Calu3 (cell line): ENCODE results near the gene FAF2. TPM values are rescaled to one million over a fixed set of nuclear protein-coding genes. Genes with fewer than 3 reads are reported as not detected.
"Not testable (repeated sequence)": the region's sequence is repeated elsewhere in the genome, so short reads cannot be mapped to it uniquely, and the experiment has no call there.

Experiments used
- BruUV-seq: library from RNA; stranded (reverse); fragments of 400-500 nt; replicated peaks from 2 replicates; lab custom pipeline; 2021; lab: Mats Ljungman, UMichigan
- CTCF ChIA-PET: fragments of 300-600 bp; sonication (Branson Sonifier 250); formaldehyde crosslinking; loops from one replicate; lab custom pipeline; 2022; ENCODE audit warnings: antibody characterized with exemption; lab: Charles Lee
- DNase-seq: peaks from one replicate; pipeline ENCODE4 v3.0.0; 2022
- H3K27ac Mint-ChIP-seq: one replicate; pipeline ENCODE4 v1.8.0; 2022; ENCODE audit warnings: mixed read lengths; ENCODE audit not compliant: unreplicated experiment
- H3K27me3 Mint-ChIP-seq: one replicate; pipeline ENCODE4 v1.8.0; 2022; ENCODE audit warnings: mixed read lengths; ENCODE audit not compliant: unreplicated experiment
- H3K36me3 Mint-ChIP-seq: one replicate; pipeline ENCODE4 v1.8.0; 2022; ENCODE audit warnings: mild to moderate bottlenecking, moderate library complexity, mixed read lengths; ENCODE audit not compliant: insufficient read depth, unreplicated experiment
- H3K4me1 Mint-ChIP-seq: one replicate; pipeline ENCODE4 v1.8.0; 2022; ENCODE audit warnings: mild to moderate bottlenecking, low read depth, mixed read lengths; ENCODE audit not compliant: unreplicated experiment
- H3K4me3 Mint-ChIP-seq: one replicate; pipeline ENCODE4 v1.8.0; 2022; ENCODE audit warnings: mild to moderate bottlenecking, low read depth, moderate library complexity, mixed read lengths; ENCODE audit not compliant: unreplicated experiment
- H3K9me3 Mint-ChIP-seq: one replicate; pipeline ENCODE4 v1.8.0; 2022; ENCODE audit warnings: low read depth, mixed read lengths; ENCODE audit not compliant: unreplicated experiment
- intact Hi-C: fragments of 100-400 bp; cut with micrococcal nuclease; formaldehyde crosslinking; loops from one replicate; pipeline ENCODE4 v1.10.0; 2022; ENCODE audit not compliant: unreplicated experiment
- total RNA-seq: library from RNA; stranded (reverse); gene quantifications from 2 replicates; pipeline ENCODE4 v1.2.3, GENCODE V29; 2022
- TF ChIP-seq, protein P1 (sequence below): fragments of 200-600 bp; IDR thresholded peaks from one replicate; pipeline ENCODE4 v1.8.0; 2022; ENCODE audit warnings: antibody characterized with exemption; ENCODE audit not compliant: unreplicated experiment

Gene FAF2
- total RNA-seq, 1 experiment from 2014 or later: 73.6 TPM

DNA sequence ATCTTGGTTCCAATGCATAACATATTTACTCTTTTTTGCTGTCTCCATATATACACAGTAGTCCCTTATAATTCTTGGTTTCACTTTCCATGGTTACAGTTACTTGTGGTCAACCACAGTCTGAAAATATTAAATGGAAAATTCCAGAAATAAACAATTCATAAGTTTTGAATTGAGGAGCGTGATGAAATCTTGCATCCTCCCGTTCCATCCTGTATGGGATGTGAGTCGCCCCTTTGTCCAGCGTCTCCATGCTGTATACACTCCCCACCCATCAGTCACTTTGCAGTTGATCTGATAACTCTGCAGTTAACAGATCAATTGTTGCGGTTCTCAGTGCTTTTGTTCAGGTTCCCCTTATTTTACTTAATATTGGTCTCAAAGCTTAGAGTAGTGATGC, 11.5 kb upstream of the FAF2 start:
- intact Hi-C loops: no loop called here
- TF ChIP-seq, protein P1, sequence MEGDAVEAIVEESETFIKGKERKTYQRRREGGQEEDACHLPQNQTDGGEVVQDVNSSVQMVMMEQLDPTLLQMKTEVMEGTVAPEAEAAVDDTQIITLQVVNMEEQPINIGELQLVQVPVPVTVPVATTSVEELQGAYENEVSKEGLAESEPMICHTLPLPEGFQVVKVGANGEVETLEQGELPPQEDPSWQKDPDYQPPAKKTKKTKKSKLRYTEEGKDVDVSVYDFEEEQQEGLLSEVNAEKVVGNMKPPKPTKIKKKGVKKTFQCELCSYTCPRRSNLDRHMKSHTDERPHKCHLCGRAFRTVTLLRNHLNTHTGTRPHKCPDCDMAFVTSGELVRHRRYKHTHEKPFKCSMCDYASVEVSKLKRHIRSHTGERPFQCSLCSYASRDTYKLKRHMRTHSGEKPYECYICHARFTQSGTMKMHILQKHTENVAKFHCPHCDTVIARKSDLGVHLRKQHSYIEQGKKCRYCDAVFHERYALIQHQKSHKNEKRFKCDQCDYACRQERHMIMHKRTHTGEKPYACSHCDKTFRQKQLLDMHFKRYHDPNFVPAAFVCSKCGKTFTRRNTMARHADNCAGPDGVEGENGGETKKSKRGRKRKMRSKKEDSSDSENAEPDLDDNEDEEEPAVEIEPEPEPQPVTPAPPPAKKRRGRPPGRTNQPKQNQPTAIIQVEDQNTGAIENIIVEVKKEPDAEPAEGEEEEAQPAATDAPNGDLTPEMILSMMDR: no peak
- BruUV-seq: no TSS peak
- Mint-ChIP-seq H3K27ac (peak overlapping the region; percentile 4), H3K27me3 (no peaks in the 10 kb centered on the region), H3K9me3 (no peaks in the 10 kb centered on the region), H3K36me3 (no peaks in the 10 kb centered on the region), H3K4me3 (peak overlapping the region; percentile 46), H3K4me1 (peaks cover 29% of the 10 kb centered on the region)
- no peak for DNase-seq
- CTCF ChIA-PET: interaction anchor here (0.6 kb wide), 2 partner anchors 7 to 19 kb away, joined by 4 to 5 read pairs; no protein-coding TSS in a partner anchor

DNA sequence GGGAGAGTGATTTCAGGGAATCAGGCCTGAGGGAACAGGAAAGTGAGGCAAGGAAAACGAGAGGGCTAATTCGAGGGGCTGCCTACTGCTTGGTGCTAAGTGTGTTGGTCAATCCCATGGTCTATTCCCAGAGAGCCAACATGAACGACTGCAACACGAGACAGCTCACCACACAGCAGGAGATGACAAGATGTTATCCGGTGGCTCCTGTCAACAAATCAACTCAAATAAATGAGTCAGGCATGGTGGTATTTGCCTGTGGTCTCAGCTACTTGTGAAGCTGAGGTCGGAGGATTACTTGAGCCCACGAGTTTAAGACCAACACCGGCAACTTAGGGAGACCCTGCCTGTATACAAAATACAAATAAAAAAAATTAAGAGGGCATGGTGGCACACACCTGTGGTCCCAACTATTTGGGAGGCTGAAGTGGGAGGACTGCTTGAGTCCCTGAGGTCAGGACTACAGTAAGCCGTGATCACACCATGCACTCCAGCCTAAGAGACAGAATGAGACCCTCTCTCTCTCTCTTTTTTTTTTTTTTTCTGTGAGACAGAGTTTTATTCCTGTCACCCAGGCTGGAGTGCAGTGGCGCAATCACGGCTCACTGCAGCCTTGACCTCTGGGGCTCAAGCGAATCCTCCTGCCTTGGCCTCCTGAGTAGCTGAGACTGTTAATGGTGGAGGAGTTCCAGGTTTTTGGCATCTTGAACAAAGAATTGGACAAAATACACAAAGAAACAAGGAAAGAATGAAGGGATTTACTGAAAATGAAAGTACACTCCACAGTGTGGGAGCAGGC, 9.0 kb upstream of the FAF2 start:
- Mint-ChIP-seq H3K27ac (no peak overlapping the region), H3K27me3 (no peaks in the 10 kb centered on the region), H3K36me3 (no peaks in the 10 kb centered on the region), H3K9me3 (no peaks in the 10 kb centered on the region), H3K4me3 (no peak overlapping the region), H3K4me1 (peaks cover 32% of the 10 kb centered on the region)
- CTCF ChIA-PET: interaction anchor here (0.7 to 1.3 kb wide), 3 partner anchors 9 to 29 kb away, joined by 3 to 8 read pairs (median 3); partner anchors contain the start of genes CLTB and FAF2
- TF ChIP-seq, protein P1: no peak
- intact Hi-C loops: no loop called here
- no peak for DNase-seq
- BruUV-seq: no TSS peak

DNA sequence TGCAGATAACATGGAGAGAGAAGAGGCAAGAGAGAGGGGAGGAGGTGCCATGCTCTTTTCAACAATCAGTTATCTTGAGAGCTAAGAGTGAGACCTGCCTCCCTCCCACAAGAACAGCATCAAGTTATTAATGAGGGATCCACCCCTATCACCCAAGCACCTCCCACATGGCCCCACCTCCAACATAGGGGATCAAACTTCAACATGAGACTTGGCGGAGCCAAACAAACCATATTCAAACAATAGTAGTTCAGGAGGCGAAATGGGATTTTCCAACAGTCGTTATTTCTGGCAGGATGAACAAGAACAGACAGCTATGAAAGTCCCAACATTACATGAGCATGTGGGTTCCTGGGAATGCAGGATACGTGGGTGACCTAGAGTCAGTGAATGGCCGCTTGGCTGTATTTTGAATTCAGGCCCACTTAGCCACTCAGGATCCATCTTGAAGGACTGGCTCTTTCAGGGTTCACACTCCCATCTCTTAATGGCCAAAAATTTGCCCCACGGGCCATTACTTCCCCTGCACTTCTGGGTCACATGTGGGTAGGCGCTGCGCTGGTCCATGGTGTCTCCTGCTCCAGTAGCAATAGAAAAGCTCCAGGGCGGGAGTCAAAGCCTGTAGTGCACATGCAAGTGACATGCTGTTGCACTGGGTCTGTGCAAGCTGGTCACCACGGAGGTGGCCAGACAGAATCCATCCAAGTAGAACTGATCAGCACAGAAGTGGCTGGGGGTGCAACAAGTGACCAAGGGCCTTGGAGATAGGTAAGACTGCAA, 7.1 kb upstream of the FAF2 start:
- DNase-seq: no peak
- intact Hi-C loops: no loop called here
- TF ChIP-seq, protein P1: no peak
- Mint-ChIP-seq H3K4me3 (no peak overlapping the region), H3K9me3 (no peaks in the 10 kb centered on the region), H3K36me3 (no peaks in the 10 kb centered on the region), H3K27me3 (no peaks in the 10 kb centered on the region), H3K4me1 (peaks cover 32% of the 10 kb centered on the region), H3K27ac (no peak overlapping the region)
- CTCF ChIA-PET: interaction anchor here (0.7 kb wide), 1 partner anchor 18 kb away, joined by 3 read pairs; no protein-coding TSS in a partner anchor
- BruUV-seq: no TSS peak

DNA sequence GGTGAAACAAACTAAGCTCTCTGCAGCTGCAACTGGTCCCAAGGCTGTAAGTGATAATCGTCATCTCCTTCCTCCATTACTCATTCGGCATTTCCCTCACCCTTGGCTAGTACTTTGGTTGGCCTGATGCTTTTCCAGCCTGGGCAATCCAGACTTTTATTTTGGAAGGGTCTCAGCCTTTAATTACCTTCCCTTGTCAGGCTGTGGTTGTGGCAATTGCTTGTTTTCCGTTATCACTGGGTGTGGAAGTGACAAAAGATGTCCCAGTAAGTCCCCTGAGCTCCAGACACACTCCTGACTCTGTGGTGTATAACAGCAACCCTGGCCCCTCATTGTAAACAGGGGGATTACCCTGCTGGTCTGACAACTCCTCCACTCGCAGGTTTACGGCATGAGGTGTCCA, 6.3 kb upstream of the FAF2 start:
- no peaks in the 10 kb centered on the region for H3K27me3 Mint-ChIP-seq
- DNase-seq: no peak
- intact Hi-C loops: no loop called here
- TF ChIP-seq, protein P1: no peak
- BruUV-seq: no TSS peak
- peaks cover 29% of the 10 kb centered on the region for H3K4me1 Mint-ChIP-seq
- peaks cover 4% of the 10 kb centered on the region for H3K36me3 Mint-ChIP-seq
- no peak overlapping the region for H3K27ac Mint-ChIP-seq
- H3K4me3 Mint-ChIP-seq: no peak overlapping the region
- CTCF ChIA-PET: no interaction called here
- H3K9me3 Mint-ChIP-seq: no peaks in the 10 kb centered on the region

DNA sequence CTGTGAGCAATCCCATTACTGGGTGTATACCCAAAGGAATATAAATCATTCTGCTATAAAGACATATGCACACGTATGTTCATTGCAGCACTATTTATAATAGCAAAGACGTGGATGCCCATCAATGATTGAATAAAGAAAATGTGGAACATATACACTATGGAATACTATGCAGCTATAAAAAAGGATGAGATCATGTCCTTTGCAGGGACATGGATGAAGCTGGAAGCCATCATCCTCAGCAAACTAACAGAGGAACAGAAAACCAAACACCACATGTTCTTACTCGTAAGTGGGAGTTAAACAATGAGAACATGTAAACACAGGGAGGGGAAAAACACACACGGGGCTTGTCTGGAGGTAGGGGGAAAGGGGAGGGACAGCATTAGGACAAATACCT, 5.3 kb upstream of the FAF2 start:
- H3K9me3 Mint-ChIP-seq, H3K27ac Mint-ChIP-seq, H3K27me3 Mint-ChIP-seq, BruUV-seq, CTCF ChIA-PET, H3K4me3 Mint-ChIP-seq, DNase-seq, intact Hi-C loops: not testable (repeated sequence)
- Mint-ChIP-seq H3K36me3 (peaks cover 14% of the 10 kb centered on the region), H3K4me1 (peaks cover 28% of the 10 kb centered on the region)
